ENCODE results near the gene CPB2.
A peak's percentile ranks its signal among the peaks of the same experiment; 100 is the strongest.

Gene CPB2

GRCh38 chr13:46129955-46130618, 25.3 kb upstream of the CPB2 start:
- no peak overlapping the region for H3K4me3 ChIP-seq
- H3K27ac ChIP-seq, result no peak overlapping the region
- H4K20me1 ChIP-seq, result peaks cover 16 to 100% (median 97%) of the 10 kb centered on the region in 11 experiments; a peak in 21 of 22 replicates
- no peak overlapping the region for H3K9ac ChIP-seq
- peaks cover 93 to 96% (median 94%) of the 10 kb centered on the region in 11 experiments for H3K36me3 ChIP-seq
- H3K27me3 ChIP-seq, result no peaks in the 10 kb centered on the region
- H3K4me2 ChIP-seq, result no peak overlapping the region
- no peak for TF ChIP-seq Cebpa-rat (IDR thresholded peaks at IDR 0.05)
- no peaks in the 10 kb centered on the region for H3K9me3 ChIP-seq (replicated peaks in 1 of 11)
- H3K4me1 ChIP-seq, result peaks cover 13 to 29% (median 20%) of the 10 kb centered on the region in 10 experiments; a peak in 19 of 20 replicates

GRCh38 chr13:46129124-46129523, 24.3 kb upstream of the CPB2 start:
- peaks cover 17 to 38% (median 22%) of the 10 kb centered on the region in 10 experiments; a peak in 19 of 20 replicates for H3K4me1 ChIP-seq
- peaks cover 84 to 86% (median 84%) of the 10 kb centered on the region in 11 experiments for H3K36me3 ChIP-seq
- H4K20me1 ChIP-seq, result peaks cover 16 to 100% (median 91%) of the 10 kb centered on the region in 11 experiments; a peak in 20 of 22 replicates

GRCh38 chr13:46127358-46128023, 22.7 kb upstream of the CPB2 start:
- H3K4me1 ChIP-seq, result peaks cover 17 to 38% (median 22%) of the 10 kb centered on the region in 10 experiments; a peak in 19 of 20 replicates
- no peak overlapping the region for H3K4me3 ChIP-seq
- H3K4me2 ChIP-seq, result no peak overlapping the region
- no peaks in the 10 kb centered on the region for H3K27me3 ChIP-seq
- peaks cover 67 to 70% (median 68%) of the 10 kb centered on the region in 11 experiments for H3K36me3 ChIP-seq
- H3K9ac ChIP-seq, result 0 out of 22 replicates have a peak overlapping the region, but pooled peaks of 1 of the 11 experiments have one; percentile 16
- H4K20me1 ChIP-seq, result peaks cover 16 to 84% (median 75%) of the 10 kb centered on the region in 11 experiments; a peak in 20 of 22 replicates
- TF ChIP-seq Cebpa-rat (IDR thresholded peaks at IDR 0.05), result no peak
- no peak overlapping the region for H3K27ac ChIP-seq
- no peaks in the 10 kb centered on the region for H3K9me3 ChIP-seq (replicated peaks in 1 of 11)

More at GRCh38 chr13:46129124-46129523, 24.3 kb upstream of the CPB2 start:
- no peak overlapping the region for H3K4me2 ChIP-seq
- H3K27ac ChIP-seq, result no peak overlapping the region
- no peak overlapping the region for H3K9ac ChIP-seq
- no peak for TF ChIP-seq Cebpa-rat (IDR thresholded peaks at IDR 0.05)
- H3K4me3 ChIP-seq, result no peak overlapping the region
- H3K9me3 ChIP-seq (replicated peaks in 1 of 11), result no peaks in the 10 kb centered on the region
- no peaks in the 10 kb centered on the region for H3K27me3 ChIP-seq

- H3K36me3 ChIP-seq, result peaks cover 60 to 63% (median 61%) of the 10 kb centered on the region in 11 experiments
- H4K20me1 ChIP-seq, result peaks cover 16 to 76% (median 68%) of the 10 kb centered on the region in 11 experiments; a peak in 20 of 22 replicates
- H3K9me3 ChIP-seq (replicated peaks in 1 of 11), result no peaks in the 10 kb centered on the region
- no peaks in the 10 kb centered on the region for H3K27me3 ChIP-seq
- peaks cover 17 to 38% (median 23%) of the 10 kb centered on the region in 10 experiments; a peak in 19 of 20 replicates for H3K4me1 ChIP-seq
- no peak overlapping the region; a peak in 1 of 22 replicates for H3K27ac ChIP-seq
- no peak overlapping the region for H3K9ac ChIP-seq
- TF ChIP-seq Cebpa-rat (IDR thresholded peaks at IDR 0.05), result no peak
- H3K4me3 ChIP-seq, result no peak overlapping the region
- H3K4me2 ChIP-seq, result peak overlapping the region in 9 of 11 experiments; percentile 12 to 52 (median 22); a peak in 8 of 22 replicates
Measured at GRCh38 chr13:46126552-46127357, 21.9 kb upstream of the CPB2 start.

DNA sequence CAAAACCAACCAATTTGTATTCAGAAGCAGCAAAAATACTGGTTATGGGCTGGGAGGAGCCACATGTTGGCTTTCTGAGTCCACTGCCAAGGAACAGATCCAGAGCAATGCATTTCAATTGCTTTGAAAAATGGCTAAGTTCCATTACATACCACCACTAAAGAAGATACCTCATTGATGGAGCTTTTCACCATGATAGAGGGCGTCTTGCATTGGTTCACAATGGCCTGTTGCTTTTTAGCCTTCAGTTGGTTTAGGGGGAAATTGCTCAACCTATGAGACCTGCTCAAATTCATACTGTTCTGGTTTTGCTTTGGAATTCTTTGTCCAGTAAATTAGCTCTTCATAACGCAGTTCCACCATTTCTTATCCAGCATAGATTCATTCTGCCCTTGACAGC, 21.2 kb upstream of the CPB2 start:
- Histone ChIP-seq H3K27ac (no peak overlapping the region; a peak in 1 of 22 replicates), H3K4me2 (peak overlapping the region; percentile 12 to 52 (median 27); a peak in 13 of 22 replicates), H4K20me1 (peaks cover 16 to 69% (median 61%) of the 10 kb centered on the region in 11 experiments; a peak in 20 of 22 replicates)

DNA sequence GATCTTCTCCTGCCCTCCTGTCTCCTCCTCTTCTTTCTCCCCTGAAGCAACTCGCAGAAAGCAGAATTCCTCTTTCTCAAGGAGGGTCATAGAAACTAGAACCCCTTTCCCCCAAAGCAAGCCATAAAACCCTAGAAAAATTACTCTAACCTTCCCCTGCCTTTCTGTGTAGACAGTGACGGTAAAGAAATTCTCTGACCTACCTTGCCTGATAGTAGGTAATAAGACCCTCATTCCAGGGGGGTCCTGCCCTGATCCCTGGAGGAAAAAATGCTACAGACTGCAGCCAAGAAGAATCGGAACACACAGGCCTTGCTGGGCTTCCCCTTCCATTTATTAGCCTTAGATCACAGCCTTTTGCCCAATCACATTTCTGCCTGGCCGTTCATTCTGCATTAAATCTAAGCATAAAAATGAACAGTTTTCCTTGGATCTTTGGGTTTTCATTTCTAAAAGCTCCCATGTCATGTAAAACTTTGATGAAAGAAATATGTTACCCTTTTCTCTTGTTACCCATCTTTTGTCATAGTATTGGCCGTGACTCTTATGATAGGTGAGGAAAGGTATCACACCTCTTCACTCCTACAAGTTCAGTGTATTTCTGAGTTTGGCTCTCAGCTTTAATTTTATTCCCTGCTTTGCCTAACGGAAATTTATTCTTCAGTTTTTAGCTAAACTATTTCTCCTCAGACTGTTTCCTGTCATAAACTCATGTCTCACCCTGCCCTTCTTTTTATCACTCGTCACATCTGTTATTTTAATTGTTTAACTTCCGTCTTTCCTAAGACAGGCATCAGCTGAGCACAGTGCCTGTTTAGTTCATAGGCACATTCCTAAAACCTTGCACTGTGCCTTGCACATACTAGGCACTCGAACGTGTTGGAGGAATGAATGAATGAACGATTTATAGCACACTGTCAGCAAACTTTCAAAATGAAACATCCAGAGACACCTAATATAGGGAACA, 20.4 kb upstream of the CPB2 start:
- H3K4me2 ChIP-seq, result peak overlapping the region in 9 of 11 experiments; percentile 12 to 52 (median 31); a peak in 13 of 22 replicates
- H3K36me3 ChIP-seq, result peaks cover 45 to 48% (median 46%) of the 10 kb centered on the region in 11 experiments
- peaks cover 17 to 39% (median 23%) of the 10 kb centered on the region in 10 experiments; a peak in 19 of 20 replicates for H3K4me1 ChIP-seq
- H4K20me1 ChIP-seq, result peaks cover 16 to 61% (median 53%) of the 10 kb centered on the region in 11 experiments; a peak in 20 of 22 replicates
- no peak for TF ChIP-seq Cebpa-rat (IDR thresholded peaks at IDR 0.05)
- no peak overlapping the region for H3K4me3 ChIP-seq
- no peaks in the 10 kb centered on the region for H3K27me3 ChIP-seq
- H3K9ac ChIP-seq, result peak overlapping the region in 1 of 11 experiments; percentile 18; a peak in 1 of 22 replicates
- H3K27ac ChIP-seq, result peak overlapping the region in 2 of 11 experiments; percentile 7 to 35; a peak in 1 of 22 replicates
- no peaks in the 10 kb centered on the region for H3K9me3 ChIP-seq (replicated peaks in 1 of 11)

More for the DNA sequence above, 21.2 kb upstream of the CPB2 start:
- Histone ChIP-seq H3K27me3 (no peaks in the 10 kb centered on the region), H3K4me1 (peaks cover 17 to 39% (median 23%) of the 10 kb centered on the region in 10 experiments; a peak in 19 of 20 replicates), H3K9me3 (replicated peaks in 1 of 11) (no peaks in the 10 kb centered on the region), H3K9ac (peak overlapping the region in 1 of 11 experiments; percentile 18; a peak in 1 of 22 replicates), H3K36me3 (peaks cover 53 to 56% (median 54%) of the 10 kb centered on the region in 11 experiments), H3K4me3 (no peak overlapping the region)
- no peak for TF ChIP-seq Cebpa-rat (IDR thresholded peaks at IDR 0.05)

GRCh38 chr13:46124531-46124966, 19.7 kb upstream of the CPB2 start:
- Histone ChIP-seq H3K4me2 (peak overlapping the region in 2 of 11 experiments; percentile 12 to 48; a peak in 4 of 22 replicates), H3K9me3 (replicated peaks in 1 of 11) (no peaks in the 10 kb centered on the region), H3K4me1 (peaks cover 17 to 39% (median 23%) of the 10 kb centered on the region in 10 experiments; a peak in 19 of 20 replicates), H3K4me3 (no peak overlapping the region), H3K27ac (peak overlapping the region in 2 of 11 experiments; percentile 7 to 35; a peak in 1 of 22 replicates), H3K36me3 (peaks cover 38 to 40% (median 39%) of the 10 kb centered on the region in 11 experiments), H3K9ac (no peak overlapping the region), H4K20me1 (peaks cover 16 to 54% (median 46%) of the 10 kb centered on the region in 11 experiments; a peak in 20 of 22 replicates), H3K27me3 (no peaks in the 10 kb centered on the region)
- no peak for TF ChIP-seq Cebpa-rat (IDR thresholded peaks at IDR 0.05)

Data from BLaER1 treated with 17β-estradiol and CSF1 and Interleukin-3, amounts not matched to agents 10 nM and 100 nM (cell line).